Measurements from ENCODE around the gene MGAT3. TPM values are rescaled to one million over a fixed set of nuclear protein-coding genes. Genes with fewer than 3 reads are reported as not detected.

Gene MGAT3
- total RNA-seq, 1 donor from 2014 or later, result 0.11 TPM

DNA sequence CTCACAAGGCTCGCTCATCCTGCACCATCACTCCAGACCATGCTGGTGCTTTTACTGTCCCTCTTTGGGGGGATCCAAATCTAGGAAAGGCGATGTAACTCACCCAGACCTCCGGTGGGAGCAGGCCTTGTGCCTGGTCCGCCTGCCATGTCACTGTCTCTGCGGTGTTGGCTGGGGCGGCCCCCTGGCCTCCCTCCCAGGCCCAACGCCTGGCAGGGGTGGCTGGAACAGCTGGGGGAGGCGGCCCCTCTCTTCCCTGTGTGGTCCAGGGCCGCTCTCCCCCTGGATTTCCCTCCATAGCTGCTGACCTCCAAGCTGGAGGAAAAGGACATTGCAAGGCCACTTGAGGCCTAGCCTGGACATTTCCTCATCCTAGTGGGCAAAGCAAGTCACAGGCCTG is 11.1 kb upstream of the MGAT3 start:
- intact Hi-C loops (cut with micrococcal nuclease), result no loop called here
- no peaks in the 10 kb centered on the region for H3K9me3 Mint-ChIP-seq

GRCh38 chr22:39446239-39446721 is 10.5 kb upstream of the MGAT3 start:
- H3K36me3 Mint-ChIP-seq (ENCODE audit: low read depth), result no peaks in the 10 kb centered on the region
- H3K9me3 Mint-ChIP-seq, result no peaks in the 10 kb centered on the region
- intact Hi-C loops (cut with micrococcal nuclease), result no loop called here
- peak overlapping the region; percentile 33 for H3K27ac Mint-ChIP-seq
- no peaks in the 10 kb centered on the region for H3K27me3 Mint-ChIP-seq (ENCODE audit: low read depth)
- peaks cover 20% of the 10 kb centered on the region for H3K4me1 Mint-ChIP-seq (ENCODE audit: low read depth)
- H3K4me3 Mint-ChIP-seq (ENCODE audit: low read depth), result no peak overlapping the region
- DNase-seq (ENCODE audit: low spot score), result no peak

More for the DNA sequence above, 11.1 kb upstream of the MGAT3 start:
- no peaks in the 10 kb centered on the region for H3K36me3 Mint-ChIP-seq (ENCODE audit: low read depth)
- H3K4me3 Mint-ChIP-seq (ENCODE audit: low read depth), result no peak overlapping the region
- peaks cover 20% of the 10 kb centered on the region for H3K4me1 Mint-ChIP-seq (ENCODE audit: low read depth)
- DNase-seq (ENCODE audit: low spot score), result no peak
- H3K27ac Mint-ChIP-seq, result no peak overlapping the region
- H3K27me3 Mint-ChIP-seq (ENCODE audit: low read depth), result no peaks in the 10 kb centered on the region

- no peak overlapping the region for H3K4me3 Mint-ChIP-seq (ENCODE audit: low read depth)
- intact Hi-C loops (cut with micrococcal nuclease), result no loop called here
- H3K4me1 Mint-ChIP-seq (ENCODE audit: low read depth), result peaks cover 20% of the 10 kb centered on the region
- no peak for DNase-seq (ENCODE audit: low spot score)
- no peaks in the 10 kb centered on the region for H3K27me3 Mint-ChIP-seq (ENCODE audit: low read depth)
- H3K9me3 Mint-ChIP-seq, result no peaks in the 10 kb centered on the region
- peak overlapping the region; percentile 49 for H3K27ac Mint-ChIP-seq
- no peaks in the 10 kb centered on the region for H3K36me3 Mint-ChIP-seq (ENCODE audit: low read depth)
Observed at GRCh38 chr22:39448205-39449054, 8.4 kb upstream of the MGAT3 start.

GRCh38 chr22:39449708-39450107 is 7.1 kb upstream of the MGAT3 start:
- Mint-ChIP-seq H3K27ac (no peak overlapping the region), H3K4me3 (ENCODE audit: low read depth) (no peak overlapping the region), H3K4me1 (ENCODE audit: low read depth) (peaks cover 20% of the 10 kb centered on the region), H3K36me3 (ENCODE audit: low read depth) (no peaks in the 10 kb centered on the region), H3K9me3 (no peaks in the 10 kb centered on the region), H3K27me3 (ENCODE audit: low read depth) (peaks cover 7% of the 10 kb centered on the region)
- intact Hi-C loops (cut with micrococcal nuclease), result no loop called here
- no peak for DNase-seq (ENCODE audit: low spot score)

GRCh38 chr22:39450258-39450955 is 6.4 kb upstream of the MGAT3 start:
- Mint-ChIP-seq H3K27me3 (ENCODE audit: low read depth) (peaks cover 13% of the 10 kb centered on the region), H3K27ac (no peak overlapping the region), H3K9me3 (no peaks in the 10 kb centered on the region), H3K36me3 (ENCODE audit: low read depth) (peaks cover under 1% of the 10 kb centered on the region), H3K4me3 (ENCODE audit: low read depth) (no peak overlapping the region), H3K4me1 (ENCODE audit: low read depth) (peaks cover 20% of the 10 kb centered on the region)
- intact Hi-C loops (cut with micrococcal nuclease), result no loop called here
- no peak for DNase-seq (ENCODE audit: low spot score)

GRCh38 chr22:39452740-39453040 is 4.1 kb upstream of the MGAT3 start:
- H3K4me3 Mint-ChIP-seq (ENCODE audit: low read depth), result no peak overlapping the region
- intact Hi-C loops (cut with micrococcal nuclease), result no loop called here
- no peaks in the 10 kb centered on the region for H3K9me3 Mint-ChIP-seq
- H3K27ac Mint-ChIP-seq, result no peak overlapping the region
- peaks cover 5% of the 10 kb centered on the region for H3K36me3 Mint-ChIP-seq (ENCODE audit: low read depth)
- DNase-seq (ENCODE audit: low spot score), result no peak
- peaks cover 9% of the 10 kb centered on the region for H3K4me1 Mint-ChIP-seq (ENCODE audit: low read depth)
- H3K27me3 Mint-ChIP-seq (ENCODE audit: low read depth), result peaks cover 23% of the 10 kb centered on the region

GRCh38 chr22:39453765-39454378 is 2.9 kb upstream of the MGAT3 start:
- H3K27ac Mint-ChIP-seq, result no peak overlapping the region
- H3K4me1 Mint-ChIP-seq (ENCODE audit: low read depth), result peaks cover 9% of the 10 kb centered on the region
- H3K9me3 Mint-ChIP-seq, result no peaks in the 10 kb centered on the region
- H3K4me3 Mint-ChIP-seq (ENCODE audit: low read depth), result no peak overlapping the region
- DNase-seq (ENCODE audit: low spot score), result no peak
- H3K36me3 Mint-ChIP-seq (ENCODE audit: low read depth), result peaks cover 5% of the 10 kb centered on the region
- intact Hi-C loops (cut with micrococcal nuclease), result no loop called here
- H3K27me3 Mint-ChIP-seq (ENCODE audit: low read depth), result peaks cover 33% of the 10 kb centered on the region

DNA sequence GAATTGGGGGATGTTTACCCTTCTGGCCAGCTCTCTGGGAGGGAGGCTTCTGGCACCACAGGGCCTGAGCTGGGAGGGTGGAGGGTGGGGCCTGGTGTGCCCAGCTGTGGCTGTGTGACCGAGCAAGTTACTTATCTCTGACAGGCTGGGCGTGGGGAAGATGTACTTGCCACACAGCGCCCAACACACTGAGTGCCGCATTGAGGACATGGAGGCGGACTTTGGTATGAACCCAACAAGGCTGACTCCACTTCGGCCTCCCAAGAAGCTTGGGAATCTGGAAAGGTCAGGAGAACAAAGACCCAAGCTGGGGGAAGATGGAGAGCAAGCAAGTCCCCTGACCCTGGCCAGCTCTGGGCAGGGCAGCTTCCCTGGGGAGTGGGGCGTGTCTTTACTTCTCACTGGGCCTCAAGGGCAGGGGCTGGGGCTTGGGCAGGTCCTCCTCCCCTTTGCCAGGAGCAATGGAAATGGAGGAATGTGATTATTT is 2.4 kb upstream of the MGAT3 start:
- intact Hi-C loops (cut with micrococcal nuclease), result no loop called here
- Mint-ChIP-seq H3K4me3 (ENCODE audit: low read depth) (no peak overlapping the region), H3K9me3 (no peaks in the 10 kb centered on the region), H3K27me3 (ENCODE audit: low read depth) (peaks cover 37% of the 10 kb centered on the region), H3K27ac (no peak overlapping the region), H3K4me1 (ENCODE audit: low read depth) (peaks cover 5% of the 10 kb centered on the region), H3K36me3 (ENCODE audit: low read depth) (peaks cover 5% of the 10 kb centered on the region)
- no peak for DNase-seq (ENCODE audit: low spot score)

GRCh38 chr22:39457198-39457555 is 365 bp downstream of the MGAT3 start:
- Mint-ChIP-seq H3K36me3 (ENCODE audit: low read depth) (peaks cover 5% of the 10 kb centered on the region), H3K9me3 (no peaks in the 10 kb centered on the region), H3K4me3 (ENCODE audit: low read depth) (no peak overlapping the region), H3K27me3 (ENCODE audit: low read depth) (peaks cover 48% of the 10 kb centered on the region), H3K27ac (no peak overlapping the region), H3K4me1 (ENCODE audit: low read depth) (peaks cover 1% of the 10 kb centered on the region)
- intact Hi-C loops (cut with micrococcal nuclease), result no loop called here
- no peak for DNase-seq (ENCODE audit: low spot score)

GRCh38 chr22:39457556-39458443 is 988 bp downstream of the MGAT3 start:
- Mint-ChIP-seq H3K9me3 (no peaks in the 10 kb centered on the region), H3K4me1 (ENCODE audit: low read depth) (peaks cover 1% of the 10 kb centered on the region), H3K36me3 (ENCODE audit: low read depth) (peaks cover 5% of the 10 kb centered on the region), H3K27ac (no peak overlapping the region), H3K27me3 (ENCODE audit: low read depth) (peaks cover 48% of the 10 kb centered on the region), H3K4me3 (ENCODE audit: low read depth) (peak overlapping the region; percentile 47)
- intact Hi-C loops (cut with micrococcal nuclease), result no loop called here
- DNase-seq (ENCODE audit: low spot score), result no peak

- no peak for DNase-seq (ENCODE audit: low spot score)
- peaks cover 5% of the 10 kb centered on the region for H3K36me3 Mint-ChIP-seq (ENCODE audit: low read depth)
- H3K27ac Mint-ChIP-seq, result no peak overlapping the region
- peaks cover 48% of the 10 kb centered on the region for H3K27me3 Mint-ChIP-seq (ENCODE audit: low read depth)
- H3K4me1 Mint-ChIP-seq (ENCODE audit: low read depth), result peaks cover 1% of the 10 kb centered on the region
- H3K9me3 Mint-ChIP-seq, result no peaks in the 10 kb centered on the region
- peak overlapping the region; percentile 47 for H3K4me3 Mint-ChIP-seq (ENCODE audit: low read depth)
- intact Hi-C loops (cut with micrococcal nuclease), result no loop called here
Observed at GRCh38 chr22:39458444-39459083, 1.8 kb downstream of the MGAT3 start.

GRCh38 chr22:39459681-39460080 is 2.9 kb downstream of the MGAT3 start:
- DNase-seq (ENCODE audit: low spot score), result no peak

More at GRCh38 chr22:39459681-39460080, 2.9 kb downstream of the MGAT3 start:
- Mint-ChIP-seq H3K4me1 (ENCODE audit: low read depth) (peaks cover 1% of the 10 kb centered on the region), H3K27me3 (ENCODE audit: low read depth) (peaks cover 41% of the 10 kb centered on the region), H3K27ac (no peak overlapping the region), H3K4me3 (ENCODE audit: low read depth) (no peak overlapping the region), H3K9me3 (no peaks in the 10 kb centered on the region), H3K36me3 (ENCODE audit: low read depth) (peaks cover 5% of the 10 kb centered on the region)
- intact Hi-C loops (cut with micrococcal nuclease), result no loop called here
